ENCODE measurements around the gene TNNC1.

The TNNC1 gene

DNA sequence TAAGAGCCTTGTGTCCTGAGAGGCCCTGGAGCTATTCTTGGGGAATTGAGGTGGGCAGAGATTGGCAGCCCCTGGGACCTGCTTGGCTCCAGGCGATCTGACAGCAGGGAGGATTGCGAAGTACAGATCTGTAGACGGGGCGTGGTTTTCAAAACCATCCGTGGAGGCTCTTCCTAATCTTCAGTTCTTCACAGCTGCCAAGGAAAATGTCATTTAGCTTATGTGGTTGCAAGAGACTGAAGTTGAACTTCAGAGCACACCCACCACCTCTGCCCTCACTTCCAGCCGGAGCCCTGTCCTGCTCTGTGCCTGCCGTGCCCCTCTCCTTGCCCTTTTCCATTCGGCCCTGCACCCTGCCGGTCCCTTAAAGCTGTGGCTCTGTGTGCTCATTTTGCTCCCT is 14.5 kb upstream of the TNNC1 start:
- Histone ChIP-seq H2AFZ (ENCODE audit: low read depth, low read length) (no peak overlapping the region), H3K9me3 (ENCODE audit: insufficient read depth, low read length) (no peaks in the 10 kb centered on the region), H3K27ac (ENCODE audit: low read length) (no peak overlapping the region), H3K79me2 (ENCODE audit: low read length) (no peaks in the 10 kb centered on the region; the same call in 1 of the 2 replicates), H3K4me1 (ENCODE audit: low read length) (no peaks in the 10 kb centered on the region), H3K4me3 (ENCODE audit: low read length) (no peak overlapping the region), H3K4me2 (ENCODE audit: low read length) (no peak overlapping the region), H4K20me1 (ENCODE audit: insufficient read depth, low read length) (0 out of 2 replicates have a peak, but pooled peaks cover 4% of the 10 kb centered on the region), H3K9ac (ENCODE audit: low read length) (no peak overlapping the region), H3K27me3 (ENCODE audit: low read depth, low read length) (no peaks in the 10 kb centered on the region), H3K36me3 (replicated peaks; ENCODE audit: low read depth, low read length) (peaks cover 31% of the 10 kb centered on the region)
- TF ChIP-seq, protein P1, sequence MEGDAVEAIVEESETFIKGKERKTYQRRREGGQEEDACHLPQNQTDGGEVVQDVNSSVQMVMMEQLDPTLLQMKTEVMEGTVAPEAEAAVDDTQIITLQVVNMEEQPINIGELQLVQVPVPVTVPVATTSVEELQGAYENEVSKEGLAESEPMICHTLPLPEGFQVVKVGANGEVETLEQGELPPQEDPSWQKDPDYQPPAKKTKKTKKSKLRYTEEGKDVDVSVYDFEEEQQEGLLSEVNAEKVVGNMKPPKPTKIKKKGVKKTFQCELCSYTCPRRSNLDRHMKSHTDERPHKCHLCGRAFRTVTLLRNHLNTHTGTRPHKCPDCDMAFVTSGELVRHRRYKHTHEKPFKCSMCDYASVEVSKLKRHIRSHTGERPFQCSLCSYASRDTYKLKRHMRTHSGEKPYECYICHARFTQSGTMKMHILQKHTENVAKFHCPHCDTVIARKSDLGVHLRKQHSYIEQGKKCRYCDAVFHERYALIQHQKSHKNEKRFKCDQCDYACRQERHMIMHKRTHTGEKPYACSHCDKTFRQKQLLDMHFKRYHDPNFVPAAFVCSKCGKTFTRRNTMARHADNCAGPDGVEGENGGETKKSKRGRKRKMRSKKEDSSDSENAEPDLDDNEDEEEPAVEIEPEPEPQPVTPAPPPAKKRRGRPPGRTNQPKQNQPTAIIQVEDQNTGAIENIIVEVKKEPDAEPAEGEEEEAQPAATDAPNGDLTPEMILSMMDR (IDR thresholded peaks at IDR 0.05; ENCODE audit: low read depth, low read length) = no peak
- TF ChIP-seq EZH2phosphoT487 (IDR thresholded peaks at IDR 0.05; ENCODE audit: low read depth) = no peak

DNA sequence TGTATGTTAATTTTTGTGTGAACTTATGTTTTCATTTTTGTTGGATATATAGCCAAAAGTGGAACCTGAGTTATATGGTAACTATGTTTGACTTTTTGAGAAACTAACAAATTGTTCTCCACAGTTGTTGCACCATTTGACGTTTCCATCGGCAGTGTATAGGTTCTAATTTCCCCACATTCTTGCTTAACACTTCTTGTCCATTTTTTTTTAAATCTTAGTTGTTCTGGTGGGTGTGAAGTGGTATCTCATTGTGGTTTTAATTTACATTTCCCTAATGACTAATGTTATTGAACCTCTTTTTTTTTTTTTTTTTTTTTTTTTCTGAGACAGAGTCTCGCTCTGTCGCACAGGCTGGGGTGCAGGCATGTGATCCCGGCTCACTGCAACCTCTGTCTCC is 9.6 kb upstream of the TNNC1 start:
- Histone ChIP-seq H3K9me3 (ENCODE audit: insufficient read depth, low read length) (no peaks in the 10 kb centered on the region), H3K36me3 (replicated peaks; ENCODE audit: low read depth, low read length) (peaks cover 33% of the 10 kb centered on the region), H3K79me2 (ENCODE audit: low read length) (no peaks in the 10 kb centered on the region; the same call in 1 of the 2 replicates), H2AFZ (ENCODE audit: low read depth, low read length) (no peak overlapping the region), H3K4me3 (ENCODE audit: low read length) (no peak overlapping the region), H4K20me1 (ENCODE audit: insufficient read depth, low read length) (0 out of 2 replicates have a peak, but pooled peaks cover 4% of the 10 kb centered on the region), H3K4me2 (ENCODE audit: low read length) (no peak overlapping the region), H3K9ac (ENCODE audit: low read length) (no peak overlapping the region), H3K27me3 (ENCODE audit: low read depth, low read length) (no peaks in the 10 kb centered on the region), H3K27ac (ENCODE audit: low read length) (no peak overlapping the region), H3K4me1 (ENCODE audit: low read length) (no peaks in the 10 kb centered on the region)
- TF ChIP-seq, protein P1 (IDR thresholded peaks at IDR 0.05; ENCODE audit: low read depth, low read length) = no peak
- no peak for TF ChIP-seq EZH2phosphoT487 (IDR thresholded peaks at IDR 0.05; ENCODE audit: low read depth)

DNA sequence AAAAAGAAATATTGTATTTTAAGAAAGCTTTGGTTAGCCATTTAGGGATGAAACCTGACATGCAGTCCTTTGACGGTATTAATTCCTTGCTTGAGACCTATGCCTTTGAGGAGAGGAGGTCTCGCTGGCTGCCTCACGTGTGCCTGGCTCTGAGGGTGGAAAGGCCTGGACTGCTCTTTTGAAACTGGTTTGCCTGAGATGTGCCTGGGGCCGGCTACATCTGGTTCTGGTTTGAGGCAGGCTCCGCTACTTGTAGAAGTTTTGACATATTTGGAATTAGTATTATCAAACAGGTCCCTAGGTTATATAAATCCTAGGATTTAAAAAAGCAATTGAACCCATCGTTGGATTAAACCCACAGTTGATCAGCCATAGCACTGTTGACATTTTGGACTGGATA is 8.0 kb upstream of the TNNC1 start:
- Histone ChIP-seq H3K36me3 (replicated peaks; ENCODE audit: low read depth, low read length) (peaks cover 38% of the 10 kb centered on the region), H3K27ac (ENCODE audit: low read length) (no peak overlapping the region), H3K4me1 (ENCODE audit: low read length) (0 out of 2 replicates have a peak, but pooled peaks cover under 1% of the 10 kb centered on the region), H3K4me3 (ENCODE audit: low read length) (no peak overlapping the region), H3K79me2 (ENCODE audit: low read length) (peaks cover 6% of the 10 kb centered on the region), H3K4me2 (ENCODE audit: low read length) (no peak overlapping the region), H3K9ac (ENCODE audit: low read length) (no peak overlapping the region), H4K20me1 (ENCODE audit: insufficient read depth, low read length) (0 out of 2 replicates have a peak, but pooled peaks cover 4% of the 10 kb centered on the region), H2AFZ (ENCODE audit: low read depth, low read length) (no peak overlapping the region), H3K27me3 (ENCODE audit: low read depth, low read length) (no peaks in the 10 kb centered on the region), H3K9me3 (ENCODE audit: insufficient read depth, low read length) (no peaks in the 10 kb centered on the region)
- TF ChIP-seq, protein P1 (IDR thresholded peaks at IDR 0.05; ENCODE audit: low read depth, low read length) = no peak
- no peak for TF ChIP-seq EZH2phosphoT487 (IDR thresholded peaks at IDR 0.05; ENCODE audit: low read depth)

DNA sequence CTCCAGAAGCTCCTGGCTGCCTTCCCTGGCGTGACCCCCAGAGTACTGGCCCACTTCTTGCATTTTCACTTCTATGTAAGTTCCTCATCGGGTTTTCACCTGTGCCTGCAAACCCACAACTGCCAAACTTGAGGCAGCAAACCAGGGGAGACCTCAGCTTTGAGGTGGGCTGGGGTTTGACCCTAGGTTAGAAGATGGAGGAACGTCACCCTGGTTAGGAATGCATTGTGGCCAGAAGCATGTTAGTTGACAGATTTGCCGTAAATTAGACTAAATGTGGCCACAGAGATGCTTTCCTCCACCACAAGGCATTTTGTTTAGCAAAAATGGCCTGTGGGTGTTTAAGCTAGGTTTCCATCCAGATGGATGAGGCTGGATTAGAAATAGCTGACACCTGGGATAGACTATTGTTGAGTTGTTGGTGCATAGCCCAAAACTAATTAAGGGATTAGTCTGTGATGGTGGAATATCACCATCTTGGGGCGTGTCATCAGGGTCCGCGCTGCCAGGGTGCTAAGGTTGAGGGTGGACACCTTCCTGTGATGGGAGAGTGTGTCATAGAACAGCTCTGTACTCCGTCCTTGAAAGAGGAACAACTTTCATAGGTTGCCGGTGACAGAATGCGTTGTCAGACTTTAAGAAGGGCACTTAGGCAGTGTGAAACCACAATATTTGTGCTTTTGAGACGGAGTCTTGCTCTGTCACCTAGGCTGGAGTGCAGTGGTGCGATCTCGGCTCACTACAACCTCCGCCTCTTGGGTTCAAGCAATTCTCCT is 5.1 kb upstream of the TNNC1 start:
- H3K9ac ChIP-seq (ENCODE audit: low read length) = no peak overlapping the region
- no peaks in the 10 kb centered on the region for H3K27me3 ChIP-seq (ENCODE audit: low read depth, low read length)
- no peaks in the 10 kb centered on the region for H3K9me3 ChIP-seq (ENCODE audit: insufficient read depth, low read length)
- peaks cover 24% of the 10 kb centered on the region for H3K79me2 ChIP-seq (ENCODE audit: low read length)
- H3K4me1 ChIP-seq (ENCODE audit: low read length) = peaks cover 18% of the 10 kb centered on the region
- no peak overlapping the region for H3K4me2 ChIP-seq (ENCODE audit: low read length)
- H2AFZ ChIP-seq (ENCODE audit: low read depth, low read length) = no peak overlapping the region
- no peaks in the 10 kb centered on the region for H4K20me1 ChIP-seq (ENCODE audit: insufficient read depth, low read length)
- TF ChIP-seq, protein P1 (IDR thresholded peaks at IDR 0.05; ENCODE audit: low read depth, low read length) = no peak
- no peak for TF ChIP-seq EZH2phosphoT487 (IDR thresholded peaks at IDR 0.05; ENCODE audit: low read depth)
- peaks cover 29% of the 10 kb centered on the region for H3K36me3 ChIP-seq (replicated peaks; ENCODE audit: low read depth, low read length)
- H3K4me3 ChIP-seq (ENCODE audit: low read length) = no peak overlapping the region
- no peak overlapping the region for H3K27ac ChIP-seq (ENCODE audit: low read length)

Measured in OCI-LY3 (cell line).